NCI-H2171 treated with DMSO at 0.1 percent for 48 hours (cell line): ENCODE measurements around the gene PLCB4.

Experiments used
- DNase-seq: peaks from one replicate; lab custom pipeline; 2025; lab: John Stamatoyannopoulos, UW

PLCB4 gene

DNA sequence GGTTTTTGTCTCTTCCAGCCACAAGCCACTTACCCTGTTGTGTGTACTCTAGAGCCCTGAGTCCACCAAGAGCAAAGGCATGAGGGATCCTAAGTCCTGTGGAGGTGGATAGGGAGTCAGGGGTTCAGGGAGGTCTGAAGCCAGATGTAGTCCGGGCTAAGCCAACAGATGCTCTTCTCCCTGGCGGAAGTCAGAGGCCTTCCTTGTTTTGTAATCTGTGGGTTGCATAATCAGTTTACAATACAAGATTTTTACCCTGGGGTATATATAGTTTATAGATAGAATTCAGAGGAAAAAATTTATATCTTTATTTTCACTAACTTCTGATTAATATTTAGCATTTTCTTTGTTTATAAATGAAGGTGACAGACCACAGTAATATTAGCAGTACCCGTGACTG, 454.7 kb downstream of the PLCB4 start:
- DNase-seq, result no peak
